ENCODE measurements around the gene SLC26A4.

The SLC26A4 gene

GRCh38 chr7:107697321-107698049, 36.9 kb downstream of the SLC26A4 start:
- DNase-seq, result no peak

GRCh38 chr7:107700570-107700969, 39.9 kb downstream of the SLC26A4 start:
- no peak for DNase-seq

- no peak for DNase-seq
These were observed 40.6 kb downstream of the SLC26A4 start for GRCh38 chr7:107701191-107701590.

- DNase-seq, result no peak
These were observed 42.6 kb downstream of the SLC26A4 start for GRCh38 chr7:107703219-107703618.

- DNase-seq, result no peak
These were observed 43.2 kb downstream of the SLC26A4 start for GRCh38 chr7:107703872-107704271.

- no peak for DNase-seq
These were observed 48.3 kb downstream of the SLC26A4 start for GRCh38 chr7:107708956-107709355.

GRCh38 chr7:107711301-107711700, 50.7 kb downstream of the SLC26A4 start:
- DNase-seq, result no peak

- no peak for DNase-seq
These were observed 51.4 kb downstream of the SLC26A4 start for GRCh38 chr7:107712025-107712424.

- no peak for DNase-seq
These were observed 52.3 kb downstream of the SLC26A4 start for GRCh38 chr7:107712896-107713295.

GRCh38 chr7:107715531-107715930, 54.9 kb downstream of the SLC26A4 start:
- no peak for DNase-seq

GRCh38 chr7:107718456-107719193, 58.0 kb downstream of the SLC26A4 start:
- DNase-seq, result no peak

- DNase-seq, result no peak
These were observed 60.7 kb downstream of the SLC26A4 start for GRCh38 chr7:107721286-107721685.

GRCh38 chr7:107723255-107723654, 62.6 kb downstream of the SLC26A4 start:
- DNase-seq, result no peak

GRCh38 chr7:107725138-107725740, 64.6 kb downstream of the SLC26A4 start:
- DNase-seq, result peak; percentile 24 to 37

GRCh38 chr7:107726356-107727130, 65.9 kb downstream of the SLC26A4 start:
- no peak for DNase-seq

GRCh38 chr7:107728276-107728675, 67.6 kb downstream of the SLC26A4 start:
- DNase-seq, result no peak

GRCh38 chr7:107742678-107743566, 82.3 kb downstream of the SLC26A4 start:
- peak in 1 of 2 experiments; percentile 48 for DNase-seq

- DNase-seq, result peak; percentile 98
These were observed 83.1 kb downstream of the SLC26A4 start, which contains the start of gene CBLL1 for GRCh38 chr7:107743567-107744344. CBLL1 (plus strand) TSS chr7:107744142; CDS start chr7:107744164, 22 bp downstream.

GRCh38 chr7:107744345-107744750, 83.7 kb downstream of the SLC26A4 start:
- no peak for DNase-seq

- no peak for DNase-seq
These were observed 85.4 kb downstream of the SLC26A4 start for GRCh38 chr7:107746006-107746405.

- DNase-seq, result no peak
These were observed 90.5 kb downstream of the SLC26A4 start for GRCh38 chr7:107751113-107751512.
